Stimulated activated naive CD8-positive, alpha-beta T cell treated with anti-CD3 and anti-CD28 coated beads, Interleukin-15, amount 100 ng/mL, for 72 hours (primary cell): Measurements from ENCODE around the gene MCM8.
A peak's percentile ranks its signal among the peaks of the same experiment; 100 is the strongest.

ENCODE experiments used
- ATAC-seq: fragments of 150-1000 bp; cut with Tn5 transposase; 2 replicates; pipeline ENCODE4 v1.10.0; 2021; ENCODE audit warnings: mild to moderate bottlenecking, moderate library complexity
- DNase-seq, 2 donors: peaks; one replicate each; pipeline ENCODE4 v3.0.0; 2021 to 2022
- H3K27ac Mint-ChIP-seq, 2 donors: one replicate each; pipeline ENCODE4 v1.8.0; 2022; ENCODE audit warnings: mild to moderate bottlenecking in 2 of 2, mixed read lengths in 2 of 2, moderate library complexity in 2 of 2
- H3K27me3 Mint-ChIP-seq: one replicate; pipeline ENCODE4 v1.8.0; 2022; ENCODE audit warnings: mixed read lengths
- H3K4me1 Mint-ChIP-seq: one replicate; pipeline ENCODE4 v1.8.0; 2022; ENCODE audit warnings: mild to moderate bottlenecking, mixed read lengths
- H3K4me3 Mint-ChIP-seq, 2 donors: one replicate each; pipeline ENCODE4 v1.8.0; 2022; ENCODE audit warnings: mild to moderate bottlenecking in 2 of 2, mixed read lengths in 2 of 2, moderate library complexity in 1 of 2
- H3K9me3 Mint-ChIP-seq, 2 donors: one replicate each; pipeline ENCODE4 v1.8.0; 2022; ENCODE audit warnings: mixed read lengths in 2 of 2

Gene MCM8

GRCh38 chr20:5932796-5933195 is 17.7 kb upstream of the MCM8 start:
- Mint-ChIP-seq H3K4me3 (no peak overlapping the region), H3K9me3 (no peaks in the 10 kb centered on the region), H3K27ac (no peak overlapping the region), H3K4me1 (peaks cover 12% of the 10 kb centered on the region), H3K27me3 (peaks cover 20% of the 10 kb centered on the region)
- DNase-seq = no peak
- ATAC-seq = no peak

- peak; percentile 90 for ATAC-seq
- Mint-ChIP-seq H3K4me1 (peaks cover 12% of the 10 kb centered on the region), H3K4me3 (no peak overlapping the region), H3K27me3 (peaks cover 15% of the 10 kb centered on the region), H3K27ac (no peak overlapping the region), H3K9me3 (no peaks in the 10 kb centered on the region)
- DNase-seq = no peak
These were observed 16.5 kb upstream of the MCM8 start for GRCh38 chr20:5933802-5934436.

- no peak overlapping the region for H3K4me3 Mint-ChIP-seq
- DNase-seq (no peak), ATAC-seq (peak; percentile 37)
- peaks cover 12% of the 10 kb centered on the region for H3K4me1 Mint-ChIP-seq
- peaks cover 2% of the 10 kb centered on the region for H3K27me3 Mint-ChIP-seq
- no peaks in the 10 kb centered on the region for H3K9me3 Mint-ChIP-seq
- no peak overlapping the region for H3K27ac Mint-ChIP-seq
These were observed 15.1 kb upstream of the MCM8 start for GRCh38 chr20:5935384-5935783.

GRCh38 chr20:5936238-5936637 is 14.2 kb upstream of the MCM8 start:
- Mint-ChIP-seq H3K4me3 (no peak overlapping the region), H3K4me1 (peaks cover 12% of the 10 kb centered on the region), H3K9me3 (no peaks in the 10 kb centered on the region), H3K27me3 (no peaks in the 10 kb centered on the region), H3K27ac (no peak overlapping the region)
- ATAC-seq (no peak), DNase-seq (no peak)

GRCh38 chr20:5938456-5939029 is 11.9 kb upstream of the MCM8 start:
- H3K27ac Mint-ChIP-seq = peak overlapping the region in 1 of 2 donors; percentile 86
- H3K4me3 Mint-ChIP-seq = no peak overlapping the region
- H3K4me1 Mint-ChIP-seq = peaks cover 12% of the 10 kb centered on the region
- no peak for DNase-seq
- no peak for ATAC-seq
- H3K9me3 Mint-ChIP-seq = no peaks in the 10 kb centered on the region
- no peaks in the 10 kb centered on the region for H3K27me3 Mint-ChIP-seq

GRCh38 chr20:5945963-5946362 is 4.5 kb upstream of the MCM8 start:
- Mint-ChIP-seq H3K27me3 (no peaks in the 10 kb centered on the region), H3K27ac (no peak overlapping the region), H3K9me3 (no peaks in the 10 kb centered on the region), H3K4me1 (peaks cover 47% of the 10 kb centered on the region), H3K4me3 (no peak overlapping the region)
- peak; percentile 4 for ATAC-seq
- DNase-seq = no peak

GRCh38 chr20:5947276-5947675 is 3.2 kb upstream of the MCM8 start:
- no peak overlapping the region for H3K4me3 Mint-ChIP-seq
- peak in 1 of 2 donors; percentile 53 for DNase-seq
- no peaks in the 10 kb centered on the region for H3K9me3 Mint-ChIP-seq
- peaks cover 53% of the 10 kb centered on the region for H3K4me1 Mint-ChIP-seq
- peak overlapping the region in 1 of 2 donors; percentile 77 for H3K27ac Mint-ChIP-seq
- H3K27me3 Mint-ChIP-seq = no peaks in the 10 kb centered on the region
- ATAC-seq = peak; percentile 41

GRCh38 chr20:5949943-5950270 is 545 bp upstream of the MCM8 start:
- peak overlapping the region; percentile 90 to 96 for H3K4me3 Mint-ChIP-seq
- H3K27me3 Mint-ChIP-seq = no peaks in the 10 kb centered on the region
- H3K9me3 Mint-ChIP-seq = no peaks in the 10 kb centered on the region
- peaks cover 64% of the 10 kb centered on the region for H3K4me1 Mint-ChIP-seq
- no peak for ATAC-seq
- H3K27ac Mint-ChIP-seq = peak overlapping the region; percentile 97 to 98
- no peak for DNase-seq

GRCh38 chr20:5967469-5967868 is 17.0 kb downstream of the MCM8 start:
- DNase-seq = no peak
- Mint-ChIP-seq H3K27ac (no peak overlapping the region), H3K4me3 (no peak overlapping the region), H3K4me1 (no peaks in the 10 kb centered on the region), H3K27me3 (no peaks in the 10 kb centered on the region), H3K9me3 (no peaks in the 10 kb centered on the region)
- ATAC-seq = no peak

GRCh38 chr20:5968462-5968861 is 18.0 kb downstream of the MCM8 start:
- ATAC-seq (no peak), DNase-seq (no peak)
- Mint-ChIP-seq H3K27me3 (no peaks in the 10 kb centered on the region), H3K4me1 (no peaks in the 10 kb centered on the region), H3K9me3 (no peaks in the 10 kb centered on the region), H3K4me3 (no peak overlapping the region), H3K27ac (no peak overlapping the region)

- no peak overlapping the region for H3K27ac Mint-ChIP-seq
- no peak for DNase-seq
- no peak overlapping the region for H3K4me3 Mint-ChIP-seq
- no peaks in the 10 kb centered on the region for H3K9me3 Mint-ChIP-seq
- H3K4me1 Mint-ChIP-seq = no peaks in the 10 kb centered on the region
- ATAC-seq = no peak
- no peaks in the 10 kb centered on the region for H3K27me3 Mint-ChIP-seq
These were observed 19.0 kb downstream of the MCM8 start for GRCh38 chr20:5969348-5969935.

GRCh38 chr20:5969940-5970339 is 19.5 kb downstream of the MCM8 start:
- no peak overlapping the region for H3K4me3 Mint-ChIP-seq
- no peaks in the 10 kb centered on the region for H3K4me1 Mint-ChIP-seq
- DNase-seq = no peak
- H3K27ac Mint-ChIP-seq = peak overlapping the region in 1 of 2 donors; percentile 35
- no peaks in the 10 kb centered on the region for H3K9me3 Mint-ChIP-seq
- no peak for ATAC-seq
- H3K27me3 Mint-ChIP-seq = no peaks in the 10 kb centered on the region

GRCh38 chr20:5970381-5970780 is 19.9 kb downstream of the MCM8 start:
- Mint-ChIP-seq H3K4me3 (no peak overlapping the region), H3K27ac (peak overlapping the region in 1 of 2 donors; percentile 63), H3K27me3 (no peaks in the 10 kb centered on the region), H3K9me3 (no peaks in the 10 kb centered on the region), H3K4me1 (no peaks in the 10 kb centered on the region)
- DNase-seq = no peak
- ATAC-seq = no peak

- no peak for DNase-seq
- H3K27me3 Mint-ChIP-seq = no peaks in the 10 kb centered on the region
- no peaks in the 10 kb centered on the region for H3K9me3 Mint-ChIP-seq
- H3K4me1 Mint-ChIP-seq = no peaks in the 10 kb centered on the region
- H3K27ac Mint-ChIP-seq = no peak overlapping the region
- no peak for ATAC-seq
- H3K4me3 Mint-ChIP-seq = no peak overlapping the region
These were observed 20.8 kb downstream of the MCM8 start for GRCh38 chr20:5971203-5971602.

GRCh38 chr20:5973172-5973571 is 22.7 kb downstream of the MCM8 start:
- Mint-ChIP-seq H3K4me3 (no peak overlapping the region), H3K4me1 (no peaks in the 10 kb centered on the region), H3K27ac (no peak overlapping the region), H3K27me3 (no peaks in the 10 kb centered on the region), H3K9me3 (no peaks in the 10 kb centered on the region)
- DNase-seq = no peak
- no peak for ATAC-seq

- no peaks in the 10 kb centered on the region for H3K4me1 Mint-ChIP-seq
- no peaks in the 10 kb centered on the region for H3K9me3 Mint-ChIP-seq
- no peak overlapping the region for H3K4me3 Mint-ChIP-seq
- no peak for ATAC-seq
- no peaks in the 10 kb centered on the region for H3K27me3 Mint-ChIP-seq
- no peak overlapping the region for H3K27ac Mint-ChIP-seq
- DNase-seq = no peak
These were observed 23.5 kb downstream of the MCM8 start for GRCh38 chr20:5973971-5974370.

GRCh38 chr20:5974531-5974930 is 24.1 kb downstream of the MCM8 start:
- Mint-ChIP-seq H3K4me3 (no peak overlapping the region), H3K27ac (no peak overlapping the region), H3K9me3 (no peaks in the 10 kb centered on the region), H3K4me1 (no peaks in the 10 kb centered on the region), H3K27me3 (no peaks in the 10 kb centered on the region)
- no peak for DNase-seq
- ATAC-seq = no peak
